GM18873 (cell line): ENCODE data around the gene PODXL.

Experiments used
- ATAC-seq: cut with Tn5 transposase; IDR thresholded peaks from one replicate; pipeline ENCODE4 v1.9.1; 2021; ENCODE audit warnings: mild to moderate bottlenecking, moderate library complexity, moderate number of reproducible peaks; ENCODE audit not compliant: unreplicated experiment, low FRiP score

The PODXL gene

DNA sequence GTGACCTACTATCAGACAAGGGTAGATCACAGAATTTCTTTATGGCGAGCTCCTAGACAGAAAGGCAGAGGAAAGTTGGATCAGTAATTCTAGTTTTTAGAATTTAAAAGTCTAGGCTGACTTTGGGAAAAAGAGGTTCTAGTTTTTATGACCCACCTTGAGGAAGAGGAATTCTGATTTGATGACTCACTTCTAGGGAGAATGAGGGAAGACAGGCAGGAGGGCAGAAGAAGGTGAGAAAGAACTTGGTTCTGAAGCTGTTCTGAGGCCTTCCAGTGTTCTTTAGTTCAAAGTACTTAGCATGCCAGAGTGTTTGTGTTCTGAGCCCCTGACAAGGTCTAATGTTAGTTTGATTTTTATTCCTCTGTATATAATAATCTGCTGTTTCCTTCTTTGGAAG, 97.2 kb downstream of the PODXL start:
- ATAC-seq: no peak

GRCh38 chr7:131456338-131456737, 100.1 kb downstream of the PODXL start:
- ATAC-seq: no peak

DNA sequence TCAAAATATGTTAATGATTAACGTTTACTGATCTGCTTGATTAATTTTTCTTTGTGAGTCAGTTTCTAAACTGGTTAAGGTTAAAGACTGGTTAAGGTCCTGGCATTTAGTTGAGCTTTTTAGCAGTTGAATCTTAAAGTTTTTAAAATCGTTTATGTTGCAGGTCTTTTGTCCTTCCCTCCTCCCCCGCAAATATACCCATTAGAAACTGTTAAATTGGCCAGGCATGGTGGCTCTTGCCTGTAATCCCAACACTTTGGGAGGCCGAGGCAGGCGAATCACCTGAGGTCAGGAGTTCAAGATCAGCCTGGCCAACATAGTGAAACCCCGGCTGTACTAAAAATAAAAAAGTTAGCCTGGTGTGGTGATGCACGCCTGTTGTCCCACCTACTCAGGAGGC, 100.9 kb downstream of the PODXL start:
- no peak for ATAC-seq

GRCh38 chr7:131455001-131455400, 101.4 kb downstream of the PODXL start:
- ATAC-seq: no peak

- ATAC-seq: no peak
Measured at GRCh38 chr7:131454498-131454897, 101.9 kb downstream of the PODXL start.
